ENCODE measurements around the gene TMEM272. TPM values are rescaled to one million over a fixed set of nuclear protein-coding genes. Genes with fewer than 3 reads are reported as not detected.

Gene TMEM272
- total and polyA plus RNA-seq, 9 of the 15 experiments (the other 6 are each of a cell fraction or from before 2014, with no cell fraction given): 0.04 to 0.16 (median 0.06) TPM; not detected in 2

DNA sequence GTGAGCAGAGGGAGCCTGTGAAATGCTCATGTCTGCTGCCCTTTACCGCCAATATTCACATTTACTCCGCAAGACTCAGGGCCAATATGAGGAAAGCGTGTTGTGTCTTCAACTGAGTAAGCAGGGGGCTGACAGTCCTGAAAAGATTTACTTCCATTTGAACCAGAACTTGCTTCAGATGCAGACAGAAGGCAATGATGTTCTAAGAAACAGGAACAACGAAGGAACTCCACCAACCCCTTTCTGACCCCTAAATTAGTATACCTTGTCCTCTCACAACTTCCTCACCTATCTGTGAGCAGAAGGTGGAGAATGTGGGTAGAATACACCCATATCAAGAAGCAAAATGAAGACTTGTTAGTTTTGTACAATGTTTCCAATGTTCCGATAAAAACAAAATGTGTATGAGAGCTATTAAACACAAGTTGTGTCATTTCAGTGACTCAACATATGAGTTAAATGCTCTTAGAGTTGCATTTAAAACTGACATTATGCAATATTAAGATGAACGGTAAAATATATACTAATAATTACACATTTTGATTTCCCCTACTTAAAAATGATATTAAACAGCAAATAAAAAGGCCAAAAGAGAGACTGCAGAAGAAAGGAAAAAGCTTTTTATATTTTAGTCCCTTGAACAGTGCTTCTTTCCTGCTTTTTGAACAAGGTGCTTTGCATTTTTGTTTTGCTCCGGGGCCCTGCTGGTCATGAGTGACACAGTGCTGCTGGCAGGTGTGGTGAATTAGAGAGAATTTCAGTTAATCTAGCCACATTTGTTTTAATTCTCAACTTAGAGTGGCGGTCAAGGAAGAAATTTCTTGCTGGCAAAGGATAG lies 16.0 kb downstream of the TMEM272 start:
- ChIA-PET CTCF (ENCODE audit: low intra/inter-chr PET ratio) (no interaction called here), POLR2A (interaction anchor here (0.7 kb wide), 1 partner anchor 24 kb away, joined by 3 read pairs; no protein-coding TSS in a partner anchor)
- H3K4me1 ChIP-seq (replicated peaks in 1 of 2; ENCODE audit: control insufficient read depth in 2 of 2, insufficient read depth in 2 of 2, low read length in 2 of 2): no peaks in the 10 kb centered on the region; a peak in 1 of 5 replicates
- H3K79me2 ChIP-seq (ENCODE audit: control insufficient read depth, insufficient read depth, low read length): no peaks in the 10 kb centered on the region
- no peak for DNase-seq (ENCODE audit: extremely low read depth in 1 of 4, low spot score in 3 of 4)
- H3K9ac ChIP-seq (ENCODE audit: insufficient read depth in 1 of 2, low read depth in 2 of 2, low read length in 2 of 2): no peak overlapping the region
- H2AFZ ChIP-seq (ENCODE audit: low read depth, low read length): no peak overlapping the region
- no peaks in the 10 kb centered on the region for H3K9me3 ChIP-seq (replicated peaks; ENCODE audit: control insufficient read depth, insufficient read depth, low read depth, low read length)
- BruUV-seq (replicated peaks): no TSS peak
- no peak for ATAC-seq
- no peak overlapping the region for H3K27ac ChIP-seq (ENCODE audit: extremely low read depth, low read depth, low read length)
- no peaks in the 10 kb centered on the region for H4K20me1 ChIP-seq (replicated peaks; ENCODE audit: control insufficient read depth, insufficient read depth, low read length)
- intact Hi-C loops (cut with micrococcal nuclease) (no loop called here), in situ Hi-C loops (cut with MboI) (loop anchor here (10.0 kb wide), 1 partner anchor 296 kb away; the partner anchor contains the start of gene NEK5)
- no peak for FAIRE-seq
- no peak overlapping the region for H3K4me2 ChIP-seq (ENCODE audit: insufficient read depth, low read length)
- peaks cover 2 to 33% of the 10 kb centered on the region in 2 experiments; a peak in 3 of 5 replicates for H3K27me3 ChIP-seq (ENCODE audit: control insufficient read depth in 2 of 2, insufficient read depth in 2 of 2, low read length in 2 of 2)
- no peaks in the 10 kb centered on the region for H3K36me3 ChIP-seq (ENCODE audit: control insufficient read depth, insufficient read depth, low read length)
- no peaks in the 10 kb centered on the region for H3K9me1 ChIP-seq (ENCODE audit: control insufficient read depth, insufficient read depth, low read length)
- WGBS (ENCODE audit: insufficient coverage, low coverage, missing lambda C conversion rate): 28% methylated on average over 8 of the region's 8 CpGs
- no peak overlapping the region for H3K4me3 ChIP-seq
- no peak for TF ChIP-seq HLTF (IDR thresholded peaks at IDR 0.05)
- TF ChIP-seq, protein P1, sequence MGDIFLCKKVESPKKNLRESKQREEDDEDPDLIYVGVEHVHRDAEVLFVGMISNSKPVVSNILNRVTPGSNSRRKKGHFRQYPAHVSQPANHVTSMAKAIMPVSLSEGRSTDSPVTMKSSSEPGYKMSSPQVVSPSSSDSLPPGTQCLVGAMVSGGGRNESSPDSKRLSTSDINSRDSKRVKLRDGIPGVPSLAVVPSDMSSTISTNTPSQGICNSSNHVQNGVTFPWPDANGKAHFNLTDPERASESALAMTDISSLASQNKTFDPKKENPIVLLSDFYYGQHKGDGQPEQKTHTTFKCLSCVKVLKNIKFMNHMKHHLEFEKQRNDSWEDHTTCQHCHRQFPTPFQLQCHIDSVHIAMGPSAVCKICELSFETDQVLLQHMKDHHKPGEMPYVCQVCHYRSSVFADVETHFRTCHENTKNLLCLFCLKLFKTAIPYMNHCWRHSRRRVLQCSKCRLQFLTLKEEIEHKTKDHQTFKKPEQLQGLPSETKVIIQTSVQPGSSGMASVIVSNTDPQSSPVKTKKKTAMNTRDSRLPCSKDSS (IDR thresholded peaks at IDR 0.05; ENCODE audit: low read depth, partially characterized antibody): no peak
- TF ChIP-seq SIN3A (IDR thresholded peaks at IDR 0.05; ENCODE audit: borderline replicate concordance in 2 of 2, control insufficient read depth in 1 of 2, low read depth in 2 of 2, low read length in 2 of 2): no peak
- no peak for TF ChIP-seq HNRNPLL (IDR thresholded peaks at IDR 0.05; ENCODE audit: low read depth, low read length, poor library complexity, severe bottlenecking)
- no peak for TF ChIP-seq BRF2 (IDR thresholded peaks at IDR 0.05; ENCODE audit: borderline replicate concordance, insufficient read depth, insufficient read length)
- no peak for TF ChIP-seq ZNF23 (CRISPR knock-in tag; IDR thresholded peaks at IDR 0.05)
- no peak for TF ChIP-seq PTRF (tag; IDR thresholded peaks at IDR 0.05)
- TF ChIP-seq GATAD2B (IDR thresholded peaks at IDR 0.05; ENCODE audit: borderline replicate concordance): no peak
- TF ChIP-seq, protein P2, sequence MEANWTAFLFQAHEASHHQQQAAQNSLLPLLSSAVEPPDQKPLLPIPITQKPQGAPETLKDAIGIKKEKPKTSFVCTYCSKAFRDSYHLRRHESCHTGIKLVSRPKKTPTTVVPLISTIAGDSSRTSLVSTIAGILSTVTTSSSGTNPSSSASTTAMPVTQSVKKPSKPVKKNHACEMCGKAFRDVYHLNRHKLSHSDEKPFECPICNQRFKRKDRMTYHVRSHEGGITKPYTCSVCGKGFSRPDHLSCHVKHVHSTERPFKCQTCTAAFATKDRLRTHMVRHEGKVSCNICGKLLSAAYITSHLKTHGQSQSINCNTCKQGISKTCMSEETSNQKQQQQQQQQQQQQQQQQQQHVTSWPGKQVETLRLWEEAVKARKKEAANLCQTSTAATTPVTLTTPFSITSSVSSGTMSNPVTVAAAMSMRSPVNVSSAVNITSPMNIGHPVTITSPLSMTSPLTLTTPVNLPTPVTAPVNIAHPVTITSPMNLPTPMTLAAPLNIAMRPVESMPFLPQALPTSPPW (CRISPR knock-in tag; IDR thresholded peaks at IDR 0.05): no peak
- TF ChIP-seq LCOR (CRISPR knock-in tag; IDR thresholded peaks at IDR 0.05): no peak
- TF ChIP-seq, protein P3, sequence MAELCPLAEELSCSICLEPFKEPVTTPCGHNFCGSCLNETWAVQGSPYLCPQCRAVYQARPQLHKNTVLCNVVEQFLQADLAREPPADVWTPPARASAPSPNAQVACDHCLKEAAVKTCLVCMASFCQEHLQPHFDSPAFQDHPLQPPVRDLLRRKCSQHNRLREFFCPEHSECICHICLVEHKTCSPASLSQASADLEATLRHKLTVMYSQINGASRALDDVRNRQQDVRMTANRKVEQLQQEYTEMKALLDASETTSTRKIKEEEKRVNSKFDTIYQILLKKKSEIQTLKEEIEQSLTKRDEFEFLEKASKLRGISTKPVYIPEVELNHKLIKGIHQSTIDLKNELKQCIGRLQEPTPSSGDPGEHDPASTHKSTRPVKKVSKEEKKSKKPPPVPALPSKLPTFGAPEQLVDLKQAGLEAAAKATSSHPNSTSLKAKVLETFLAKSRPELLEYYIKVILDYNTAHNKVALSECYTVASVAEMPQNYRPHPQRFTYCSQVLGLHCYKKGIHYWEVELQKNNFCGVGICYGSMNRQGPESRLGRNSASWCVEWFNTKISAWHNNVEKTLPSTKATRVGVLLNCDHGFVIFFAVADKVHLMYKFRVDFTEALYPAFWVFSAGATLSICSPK (IDR thresholded peaks at IDR 0.05; ENCODE audit: borderline replicate concordance): no peak
- no peak for TF ChIP-seq ZBTB17 (CRISPR knock-in tag; IDR thresholded peaks at IDR 0.05)
- no peak for TF ChIP-seq BCL6 (CRISPR knock-in tag; IDR thresholded peaks at IDR 0.05)
- no peak for TF ChIP-seq POLR3A (IDR thresholded peaks at IDR 0.05; ENCODE audit: borderline replicate concordance, extremely low read depth, insufficient read depth, insufficient read length)
